Kidney (tissue), 14 donors: ENCODE data around the gene TEP1. TPM values are rescaled to one million over a fixed set of nuclear protein-coding genes. Genes with fewer than 3 reads are reported as not detected.
"Not testable (repeated sequence)": the region's sequence is repeated elsewhere in the genome, so short reads cannot be mapped to it uniquely, and the experiment has no call there.

Source experiments
- DNase-seq, 5 donors: peaks; one replicate each; pipeline ENCODE4 v3.0.0-alpha.2; 2013 to 2020
- FAIRE-seq: peaks from 2 replicates; lab custom pipeline; 2012; peaks lifted over from hg19 to GRCh38; lab: Jason Lieb, UNC
- H3K27ac ChIP-seq, 2 donors: one replicate each; pipeline ENCODE4 v1.7.0; 2013; ENCODE audit warnings: low read depth in 2 of 2, low read length in 2 of 2, inconsistent platforms in 1 of 2
- H3K27me3 ChIP-seq: one replicate; pipeline ENCODE4 v1.7.1; 2013; ENCODE audit warnings: low read length, inconsistent platforms; ENCODE audit not compliant: control insufficient read depth, insufficient read depth
- H3K36me3 ChIP-seq, 3 donors: one replicate each; pipeline versions ENCODE4 v1.7.0 to v1.7.1; 2013; ENCODE audit warnings: low read length in 3 of 3, control low read depth in 1 of 3, inconsistent platforms in 1 of 3; ENCODE audit not compliant: insufficient read depth in 3 of 3, control insufficient read depth in 2 of 3
- H3K4me1 ChIP-seq, 3 donors: one replicate each; pipeline versions ENCODE4 v1.7.0 to v1.7.1; 2013; ENCODE audit warnings: low read length in 3 of 3, inconsistent platforms in 1 of 3, low read depth in 1 of 3; ENCODE audit not compliant: control insufficient read depth in 2 of 3, insufficient read depth in 2 of 3
- H3K4me3 ChIP-seq, 3 donors: one replicate each; pipeline versions ENCODE4 v1.7.0 to v1.8.1; 2013; ENCODE audit warnings: low read length in 3 of 3, control low read depth in 1 of 3, inconsistent platforms in 1 of 3
- H3K9ac ChIP-seq, 3 donors: one replicate each; pipeline versions ENCODE4 v1.7.0 to v1.7.1; 2013; ENCODE audit warnings: low read length in 3 of 3, control low read depth in 1 of 3, inconsistent platforms in 1 of 3
- H3K9me3 ChIP-seq, 3 donors: one replicate each; pipeline versions ENCODE4 v1.7.0 to v1.7.1; 2013; ENCODE audit warnings: low read length in 3 of 3, control low read depth in 1 of 3, inconsistent platforms in 1 of 3; ENCODE audit not compliant: control insufficient read depth in 2 of 3, insufficient read depth in 1 of 3
- intact Hi-C: fragments of 100-400 bp; cut with DNase I; formaldehyde crosslinking; loops from one replicate; pipeline ENCODE4 v1.11.1; 2022
- polyA plus RNA-seq: library from polyadenylated mRNA; stranded (reverse); fragments of 350-450 nt; fragmentation: Illumina TruSeq; extraction: RNeasy Lipid Tissue Mini Kit (QIAGEN cat#74804); gene quantifications from one replicate; pipeline ENCODE4 v1.2.3, GENCODE V29; 2014; ENCODE audit warnings: low read depth, low replicate concordance; ENCODE audit not compliant: insufficient read depth
- total RNA-seq: library from RNA; stranded (reverse); fragmentation: NEBNext Ultra II Directional; extraction: Animal tissue kit (Norgen Biotek cat#: 25700); gene quantifications from one replicate; pipeline ENCODE4 v1.2.1, GENCODE V29; 2021
- TF ChIP-seq, protein P1 (sequence below): IDR thresholded peaks from 3 replicates; pipeline ENCODE4 v1.5.1; 2012; ENCODE audit warnings: mild to moderate bottlenecking, moderate library complexity, borderline replicate concordance; ENCODE audit not compliant: insufficient read depth; ENCODE audit errors: extremely low read depth
- donor health status: control.
- donor health status: control.
- donor health status: control.
- donor health status: control.
- donor health status: control.
- donor health status: DM: yes; HTN: yes; CAD: no.
- donor health status: Normal renal cell carcinoma (clear cell type).

TEP1 gene
- total and polyA plus RNA-seq, 2 donors from 2014 or later, result 11.2 to 45.2 TPM

DNA sequence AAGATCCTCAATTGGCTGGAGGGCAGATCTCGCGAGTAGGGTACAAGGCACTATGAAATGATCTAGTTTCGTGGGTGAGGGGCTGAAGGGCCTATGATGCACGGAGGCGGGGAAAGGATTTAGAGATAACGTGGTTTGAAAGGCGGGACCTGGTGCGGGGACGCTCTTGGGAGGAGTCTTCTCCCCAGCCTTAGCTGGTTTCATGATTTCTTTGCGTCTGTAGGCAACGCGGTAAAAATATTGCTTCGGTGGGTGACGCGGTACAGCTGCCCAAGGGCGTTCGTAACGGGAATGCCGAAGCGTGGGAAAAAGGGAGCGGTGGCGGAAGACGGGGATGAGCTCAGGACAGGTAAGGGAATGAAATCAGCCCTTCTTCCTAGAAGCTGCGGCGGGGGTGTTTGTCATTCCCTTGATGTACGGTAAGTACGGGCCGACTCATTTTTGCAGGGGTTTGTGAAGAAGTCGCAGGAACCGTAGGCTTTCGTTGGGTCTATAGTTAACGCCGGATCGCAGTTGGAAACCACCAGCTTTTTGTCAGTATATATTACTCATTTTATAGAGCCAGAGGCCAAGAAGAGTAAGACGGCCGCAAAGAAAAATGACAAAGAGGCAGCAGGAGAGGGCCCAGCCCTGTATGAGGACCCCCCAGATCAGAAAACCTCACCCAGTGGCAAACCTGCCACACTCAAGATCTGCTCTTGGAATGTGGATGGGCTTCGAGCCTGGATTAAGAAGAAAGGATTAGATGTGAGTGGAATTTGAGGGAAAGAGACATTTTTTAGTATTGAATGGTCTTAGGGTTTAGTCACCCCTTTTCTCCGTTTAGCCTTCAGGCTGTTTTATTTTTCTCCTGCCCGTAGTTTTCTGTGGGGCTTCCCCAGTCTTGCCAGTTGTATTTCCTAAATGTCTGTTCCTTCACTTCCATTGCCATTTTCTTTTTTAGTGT is 42.3 kb upstream of the TEP1 start:
- DNase-seq (peak in 1 of 5 donors; percentile 8), FAIRE-seq (no peak)
- TF ChIP-seq, protein P1, sequence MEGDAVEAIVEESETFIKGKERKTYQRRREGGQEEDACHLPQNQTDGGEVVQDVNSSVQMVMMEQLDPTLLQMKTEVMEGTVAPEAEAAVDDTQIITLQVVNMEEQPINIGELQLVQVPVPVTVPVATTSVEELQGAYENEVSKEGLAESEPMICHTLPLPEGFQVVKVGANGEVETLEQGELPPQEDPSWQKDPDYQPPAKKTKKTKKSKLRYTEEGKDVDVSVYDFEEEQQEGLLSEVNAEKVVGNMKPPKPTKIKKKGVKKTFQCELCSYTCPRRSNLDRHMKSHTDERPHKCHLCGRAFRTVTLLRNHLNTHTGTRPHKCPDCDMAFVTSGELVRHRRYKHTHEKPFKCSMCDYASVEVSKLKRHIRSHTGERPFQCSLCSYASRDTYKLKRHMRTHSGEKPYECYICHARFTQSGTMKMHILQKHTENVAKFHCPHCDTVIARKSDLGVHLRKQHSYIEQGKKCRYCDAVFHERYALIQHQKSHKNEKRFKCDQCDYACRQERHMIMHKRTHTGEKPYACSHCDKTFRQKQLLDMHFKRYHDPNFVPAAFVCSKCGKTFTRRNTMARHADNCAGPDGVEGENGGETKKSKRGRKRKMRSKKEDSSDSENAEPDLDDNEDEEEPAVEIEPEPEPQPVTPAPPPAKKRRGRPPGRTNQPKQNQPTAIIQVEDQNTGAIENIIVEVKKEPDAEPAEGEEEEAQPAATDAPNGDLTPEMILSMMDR, result no peak
- Histone ChIP-seq H3K9me3 (no peaks in the 10 kb centered on the region), H3K9ac (peak overlapping the region; percentile 55 to 92 (median 87)), H3K27me3 (no peaks in the 10 kb centered on the region), H3K4me1 (peaks cover 3 to 18% (median 17%) of the 10 kb centered on the region in 3 donors), H3K36me3 (peaks cover 9 to 50% (median 29%) of the 10 kb centered on the region in 3 donors), H3K27ac (peak overlapping the region; percentile 88 to 97), H3K4me3 (peak overlapping the region; percentile 76 to 98 (median 87))
- intact Hi-C loops, result no loop called here

DNA sequence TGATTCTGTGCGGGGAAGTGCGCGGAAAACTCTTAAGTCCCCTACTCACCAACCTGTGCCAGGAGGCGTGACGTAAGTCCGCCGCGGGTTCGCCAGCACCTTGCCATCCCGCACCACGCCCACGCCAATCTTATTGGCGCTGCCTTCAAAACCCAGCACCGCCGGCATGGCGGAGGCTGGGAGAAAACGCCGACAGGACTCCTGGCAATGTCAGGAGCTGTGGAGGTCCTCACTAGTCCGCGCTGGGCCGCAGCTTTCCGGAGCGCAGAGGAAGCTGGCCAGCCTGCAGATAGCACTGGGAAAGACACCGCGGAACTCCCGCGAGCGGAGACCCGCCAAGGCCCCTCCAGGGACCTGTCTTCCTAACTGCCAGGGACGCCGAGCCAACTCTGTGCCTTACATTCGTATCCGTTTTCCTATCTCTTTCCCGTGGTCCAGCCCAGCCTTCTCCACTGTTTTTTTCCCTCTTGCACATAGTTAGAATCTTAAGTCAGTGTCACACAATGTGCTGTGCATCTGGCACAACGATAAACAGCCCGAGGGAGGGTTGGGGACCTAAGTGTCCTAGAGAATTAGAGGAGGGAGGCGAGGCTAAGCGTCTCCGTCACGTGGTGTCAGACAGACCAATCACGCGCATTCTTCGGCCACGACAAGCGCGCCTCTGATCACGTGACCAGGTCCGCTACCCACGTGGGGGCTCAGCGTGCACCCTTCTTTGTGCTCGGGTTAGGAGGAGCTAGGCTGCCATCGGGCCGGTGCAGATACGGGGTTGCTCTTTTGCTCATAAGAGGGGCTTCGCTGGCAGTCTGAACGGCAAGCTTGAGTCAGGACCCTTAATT is 41.4 kb upstream of the TEP1 start, which contains the start of the genes APEX1 and OSGEP:
Gene APEX1, plus strand, starts transcription at position 711 of the 839 bp plus-strand sequence. CDS start 420 bp downstream, outside the sequence.
Gene OSGEP, minus strand, starts transcription at position 297 of the 839 bp plus-strand sequence. Its CDS starts 129 bp downstream, at position 168.
- TF ChIP-seq, protein P1, result no peak
- Histone ChIP-seq H3K4me1 (peaks cover 3 to 9% (median 8%) of the 10 kb centered on the region in 3 donors), H3K4me3 (peak within 1 kb of the TSS; percentile 76 to 98 (median 87)), H3K27ac (peak within 1 kb of the TSS; percentile 88 to 97), H3K9ac (peak within 1 kb of the TSS; percentile 55 to 92 (median 87)), H3K27me3 (no peaks in the 10 kb centered on the region), H3K9me3 (no peaks in the 10 kb centered on the region), H3K36me3 (peaks cover 13 to 57% (median 31%) of the 10 kb centered on the region in 3 donors)
- DNase-seq, result peak; percentile 98 to 100 (median 100)
- FAIRE-seq, result peak; percentile 80
- intact Hi-C loops, result no loop called here

DNA sequence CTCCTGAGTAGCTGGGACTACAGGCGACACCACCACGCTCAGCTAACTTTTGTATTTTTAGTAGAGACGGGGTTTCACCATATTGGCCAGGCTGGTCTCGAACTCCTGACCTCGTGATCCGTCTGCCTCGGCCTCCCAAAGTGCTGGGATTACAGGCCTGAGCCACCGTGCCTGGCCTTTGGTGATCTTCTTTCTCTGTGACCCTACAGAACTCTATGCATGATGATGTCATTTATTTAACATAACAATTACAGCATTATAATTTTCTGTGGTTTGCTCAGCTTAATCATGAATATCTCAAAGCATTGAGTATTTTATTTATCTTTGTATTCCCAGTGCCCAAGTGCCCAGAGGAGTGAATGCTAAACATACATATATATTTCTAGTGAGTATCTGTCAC is 39.5 kb upstream of the TEP1 start:
- FAIRE-seq, H3K9ac ChIP-seq, H3K9me3 ChIP-seq, H3K4me3 ChIP-seq, DNase-seq, intact Hi-C loops, H3K4me1 ChIP-seq, H3K27ac ChIP-seq, H3K27me3 ChIP-seq: not testable (repeated sequence)
- H3K36me3 ChIP-seq, result peaks cover 18 to 57% (median 31%) of the 10 kb centered on the region in 3 donors
